Measurements from ENCODE around the gene TOM1L2. TPM values are rescaled to one million over a fixed set of nuclear protein-coding genes. Genes with fewer than 3 reads are reported as not detected.

Gene TOM1L2
- total RNA-seq, 1 donor from 2014 or later = 18.3 TPM

DNA sequence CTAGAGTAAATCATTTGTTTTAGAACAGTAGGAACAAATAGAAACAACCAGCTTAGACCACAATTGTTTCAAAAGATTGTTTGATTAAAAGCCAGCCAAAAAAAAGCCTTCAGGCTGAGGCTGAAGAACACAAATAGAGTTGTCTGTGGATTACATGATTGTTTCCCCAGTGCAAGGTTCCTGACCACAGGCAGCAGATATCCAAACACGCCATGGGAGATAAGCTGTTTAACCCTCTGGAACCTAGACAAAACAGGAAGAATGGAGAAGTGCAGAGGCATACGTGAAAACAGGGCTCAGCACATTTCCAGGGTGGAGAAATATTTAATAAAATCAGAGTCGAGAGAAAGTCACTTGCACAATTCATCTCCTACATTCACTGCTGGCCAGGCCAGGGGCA lies 45.8 kb upstream of the TOM1L2 start:
- no peaks in the 10 kb centered on the region for H3K4me1 Mint-ChIP-seq
- ChIA-PET CTCF (no interaction called here), POLR2A (no interaction called here)
- H3K27ac Mint-ChIP-seq = no peak overlapping the region
- TF ChIP-seq, protein P1, sequence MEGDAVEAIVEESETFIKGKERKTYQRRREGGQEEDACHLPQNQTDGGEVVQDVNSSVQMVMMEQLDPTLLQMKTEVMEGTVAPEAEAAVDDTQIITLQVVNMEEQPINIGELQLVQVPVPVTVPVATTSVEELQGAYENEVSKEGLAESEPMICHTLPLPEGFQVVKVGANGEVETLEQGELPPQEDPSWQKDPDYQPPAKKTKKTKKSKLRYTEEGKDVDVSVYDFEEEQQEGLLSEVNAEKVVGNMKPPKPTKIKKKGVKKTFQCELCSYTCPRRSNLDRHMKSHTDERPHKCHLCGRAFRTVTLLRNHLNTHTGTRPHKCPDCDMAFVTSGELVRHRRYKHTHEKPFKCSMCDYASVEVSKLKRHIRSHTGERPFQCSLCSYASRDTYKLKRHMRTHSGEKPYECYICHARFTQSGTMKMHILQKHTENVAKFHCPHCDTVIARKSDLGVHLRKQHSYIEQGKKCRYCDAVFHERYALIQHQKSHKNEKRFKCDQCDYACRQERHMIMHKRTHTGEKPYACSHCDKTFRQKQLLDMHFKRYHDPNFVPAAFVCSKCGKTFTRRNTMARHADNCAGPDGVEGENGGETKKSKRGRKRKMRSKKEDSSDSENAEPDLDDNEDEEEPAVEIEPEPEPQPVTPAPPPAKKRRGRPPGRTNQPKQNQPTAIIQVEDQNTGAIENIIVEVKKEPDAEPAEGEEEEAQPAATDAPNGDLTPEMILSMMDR (IDR thresholded peaks at IDR 0.05) = no peak
- H3K36me3 Mint-ChIP-seq (ENCODE audit: low read depth) = peaks cover 68% of the 10 kb centered on the region
- no peaks in the 10 kb centered on the region for H3K9me3 Mint-ChIP-seq
- DNase-seq (no peak), ATAC-seq (ENCODE audit: low read depth) (no peak)
- intact Hi-C loops (cut with micrococcal nuclease) = no loop called here
- no peaks in the 10 kb centered on the region for H3K27me3 Mint-ChIP-seq
- H3K4me3 Mint-ChIP-seq = no peak overlapping the region

DNA sequence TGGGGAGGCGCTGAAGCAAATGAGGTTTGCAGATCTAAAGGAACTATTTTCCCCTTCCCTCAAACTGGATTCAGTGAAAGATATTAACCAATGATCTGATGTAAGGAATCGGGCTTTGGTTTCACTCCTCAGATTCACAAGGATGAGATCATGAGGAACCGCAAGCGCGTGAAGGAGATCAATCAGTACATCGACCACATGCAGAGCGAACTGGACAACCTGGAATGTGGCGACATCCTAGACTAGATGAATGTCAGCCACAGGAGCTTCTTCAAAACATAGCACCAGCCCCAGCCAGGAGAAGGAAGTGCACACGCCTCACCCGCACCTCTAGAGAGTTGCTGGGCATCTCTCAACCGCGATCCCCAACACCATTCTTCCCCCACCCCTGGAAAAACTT lies 44.2 kb upstream of the TOM1L2 start:
- Mint-ChIP-seq H3K9me3 (no peaks in the 10 kb centered on the region), H3K36me3 (ENCODE audit: low read depth) (peaks cover 79% of the 10 kb centered on the region)
- TF ChIP-seq, protein P1 (IDR thresholded peaks at IDR 0.05) = no peak

DNA sequence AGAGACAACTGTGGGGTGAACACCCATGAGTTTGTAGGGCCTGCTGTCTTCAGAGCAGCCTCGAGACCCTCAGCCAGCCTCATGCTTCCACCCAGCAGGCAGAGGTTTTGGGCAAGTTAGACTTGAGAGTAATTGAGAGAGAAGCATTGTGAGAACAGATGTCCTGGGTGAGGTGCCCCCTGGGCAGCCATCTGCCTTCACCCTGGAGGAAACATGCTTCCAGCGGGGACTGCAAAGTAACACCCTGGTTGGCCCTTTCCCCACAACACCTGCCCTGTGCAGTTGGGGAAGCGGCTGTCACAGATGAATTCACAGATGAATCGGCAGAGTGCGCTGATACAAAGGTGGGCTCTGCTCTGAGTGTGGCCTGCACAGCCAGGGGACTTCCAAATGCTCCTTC lies 43.4 kb upstream of the TOM1L2 start:
- H3K4me3 Mint-ChIP-seq = no peak overlapping the region
- POLR2A ChIA-PET = no interaction called here
- H3K27me3 Mint-ChIP-seq = no peaks in the 10 kb centered on the region
- ATAC-seq (ENCODE audit: low read depth) = no peak
- peaks cover 80% of the 10 kb centered on the region for H3K36me3 Mint-ChIP-seq (ENCODE audit: low read depth)
- DNase-seq = no peak
- H3K4me1 Mint-ChIP-seq = no peaks in the 10 kb centered on the region
- no peak overlapping the region for H3K27ac Mint-ChIP-seq
- H3K9me3 Mint-ChIP-seq = no peaks in the 10 kb centered on the region
- CTCF ChIA-PET = no interaction called here
- TF ChIP-seq, protein P1 (IDR thresholded peaks at IDR 0.05) = no peak
- intact Hi-C loops (cut with micrococcal nuclease) = no loop called here

More for the DNA sequence above, 44.2 kb upstream of the TOM1L2 start:
- DNase-seq (no peak), ATAC-seq (ENCODE audit: low read depth) (no peak)
- CTCF ChIA-PET = no interaction called here
- intact Hi-C loops (cut with micrococcal nuclease) = no loop called here
- no peak overlapping the region for H3K4me3 Mint-ChIP-seq
- H3K27ac Mint-ChIP-seq = no peak overlapping the region
- POLR2A ChIA-PET = interaction anchor here (0.6 kb wide), 1 partner anchor 13 kb away, joined by 15 read pairs; no protein-coding TSS in a partner anchor
- H3K4me1 Mint-ChIP-seq = no peaks in the 10 kb centered on the region
- no peaks in the 10 kb centered on the region for H3K27me3 Mint-ChIP-seq

DNA sequence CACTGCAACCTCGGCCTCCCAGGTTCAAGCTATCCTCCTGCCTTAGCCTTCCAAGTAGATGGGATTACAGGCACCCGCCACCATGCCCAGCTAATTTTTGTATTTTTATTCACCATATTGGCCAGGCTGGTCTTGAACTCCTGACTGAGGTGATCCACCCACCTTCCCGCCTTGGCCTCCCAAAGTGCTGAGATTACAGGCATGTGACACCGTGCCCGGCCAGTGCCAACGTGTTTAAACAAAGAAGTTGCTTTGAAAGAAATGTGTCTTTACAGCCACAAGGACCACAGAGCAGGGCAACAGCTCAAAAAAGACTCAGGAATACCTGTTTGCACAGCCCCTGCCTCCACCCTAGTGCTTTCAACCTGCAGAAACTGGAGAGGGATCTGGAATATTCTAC lies 41.8 kb upstream of the TOM1L2 start:
- Mint-ChIP-seq H3K9me3 (no peaks in the 10 kb centered on the region), H3K27me3 (no peaks in the 10 kb centered on the region), H3K36me3 (ENCODE audit: low read depth) (peaks cover 82% of the 10 kb centered on the region), H3K4me1 (no peaks in the 10 kb centered on the region), H3K4me3 (no peak overlapping the region), H3K27ac (no peak overlapping the region)
- intact Hi-C loops (cut with micrococcal nuclease) = no loop called here
- ChIA-PET CTCF (no interaction called here), POLR2A (no interaction called here)
- TF ChIP-seq, protein P1 (IDR thresholded peaks at IDR 0.05) = no peak
- ATAC-seq (ENCODE audit: low read depth) = no peak
- no peak for DNase-seq

DNA sequence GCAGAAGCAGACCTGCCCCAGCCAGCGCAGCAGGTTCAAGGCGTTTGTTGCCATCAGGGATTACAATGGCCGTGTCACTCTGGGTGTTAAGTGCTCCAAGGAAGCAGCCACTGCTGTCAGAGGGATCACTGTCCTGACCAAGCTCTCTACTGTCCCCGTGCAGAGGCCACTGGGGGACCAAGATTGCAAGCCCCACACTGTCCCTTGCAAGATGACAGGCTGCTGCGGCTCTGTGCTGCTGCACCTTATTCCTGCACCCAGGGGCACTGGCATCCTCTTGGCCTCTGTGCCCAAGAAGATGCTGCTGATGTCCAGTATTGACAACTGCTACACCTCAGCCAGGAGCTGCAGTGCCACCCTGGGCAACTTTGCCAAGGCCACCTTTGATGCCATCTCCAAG lies 39.1 kb upstream of the TOM1L2 start:
- ATAC-seq (ENCODE audit: low read depth) (no peak), DNase-seq (no peak)
- Mint-ChIP-seq H3K9me3 (no peaks in the 10 kb centered on the region), H3K4me1 (no peaks in the 10 kb centered on the region), H3K27ac (no peak overlapping the region), H3K27me3 (no peaks in the 10 kb centered on the region), H3K4me3 (no peak overlapping the region), H3K36me3 (ENCODE audit: low read depth) (peaks cover 90% of the 10 kb centered on the region)
- TF ChIP-seq, protein P1 (IDR thresholded peaks at IDR 0.05) = no peak
- POLR2A ChIA-PET = no interaction called here
- CTCF ChIA-PET = no interaction called here
- intact Hi-C loops (cut with micrococcal nuclease) = no loop called here

Data from activated B cell treated with CpG ODN at 0.5 μM for 24 hours (primary cell).